Endothelial cell of umbilical vein (primary cell): ENCODE results near the gene BCAS4. TPM values are rescaled to one million over a fixed set of nuclear protein-coding genes. Genes with fewer than 3 reads are reported as not detected.

ENCODE experiments used
- BruUV-seq: library from RNA; stranded (reverse); fragments of 400-500 nt; replicated peaks from 2 replicates; lab custom pipeline; 2021; lab: Mats Ljungman, UMichigan
- CTCF ChIA-PET: fragments of 300-600, 350-600 bp; sonication (Branson Sonifier 250); formaldehyde crosslinking; loops from one replicate; lab custom pipeline; 2021; ENCODE audit warnings: antibody characterized with exemption, inconsistent platforms; lab: Charles Lee
- POLR2A ChIA-PET: fragments of 300-600, 350-600 bp; sonication (Branson Sonifier 250); formaldehyde crosslinking; loops from one replicate; lab custom pipeline; 2021; ENCODE audit warnings: antibody characterized with exemption, inconsistent platforms; lab: Charles Lee
- DNase-seq: peaks from one replicate; pipeline ENCODE4 v3.0.0-alpha.2; 2011; ENCODE audit warnings: low read depth, low spot score
- FAIRE-seq: peaks from 2 replicates; lab custom pipeline; 2011; peaks lifted over from hg19 to GRCh38; lab: Jason Lieb, UNC
- H2AFZ ChIP-seq: 2 replicates; pipeline ENCODE4 v1.6.0; 2012; ENCODE audit warnings: low read depth, low read length, control low read depth, inconsistent platforms
- H3K27ac ChIP-seq: 2 replicates; pipeline ENCODE4 v1.5.1; 2011; ENCODE audit warnings: low read depth, mild to moderate bottlenecking, control low read depth, low read length, moderate library complexity; ENCODE audit not compliant: insufficient read depth
- H3K27me3 ChIP-seq, 2 experiments: 2 replicates each; pipeline versions ENCODE4 v1.6.0 to v1.6.1; 2011; ENCODE audit warnings: low read length in 2 of 2, mixed read lengths in 1 of 2; ENCODE audit not compliant: control insufficient read depth in 2 of 2, insufficient read depth in 2 of 2
- H3K36me3 ChIP-seq, 2 experiments: 2 replicates in 1 of 2; 3 replicates in 1 of 2; pipeline ENCODE4 v1.5.1; 2011; ENCODE audit warnings: low read length in 2 of 2, mild to moderate bottlenecking in 1 of 2, moderate library complexity in 1 of 2; ENCODE audit not compliant: control insufficient read depth in 2 of 2, insufficient read depth in 2 of 2; ENCODE audit errors: extremely low read depth in 1 of 2
- H3K4me1 ChIP-seq: 3 replicates; pipeline ENCODE4 v1.5.1; 2011; ENCODE audit warnings: mild to moderate bottlenecking, low read length; ENCODE audit not compliant: control insufficient read depth, insufficient read depth; ENCODE audit errors: extremely low read depth
- H3K4me2 ChIP-seq: 2 replicates; pipeline ENCODE4 v1.6.1; 2011; ENCODE audit warnings: low read length, control low read depth, mixed read lengths; ENCODE audit not compliant: insufficient read depth
- H3K4me3 ChIP-seq, 3 experiments: fragments of 200-600 bp in 1 of 3; sonication (generic), shearing (Covaris generic) in 1 of 3; replicated peaks in 1 of 3; 2 replicates each; pipeline ENCODE4 v1.5.1; 2011 to 2016; ENCODE audit warnings: control low read depth in 3 of 3, low read length in 3 of 3, mild to moderate bottlenecking in 2 of 3, inconsistent platforms in 1 of 3, low read depth in 1 of 3, moderate library complexity in 1 of 3; ENCODE audit not compliant: insufficient read depth in 1 of 3
- H3K79me2 ChIP-seq: 2 replicates; pipeline ENCODE4 v1.6.0; 2012; ENCODE audit warnings: low read length, inconsistent platforms; ENCODE audit not compliant: control insufficient read depth, insufficient read depth
- H3K9ac ChIP-seq: replicated peaks from 2 replicates; pipeline ENCODE3; 2011; ENCODE audit warnings: low read length, control low read depth; ENCODE audit not compliant: insufficient read depth; ENCODE audit errors: extremely low read depth
- H3K9me1 ChIP-seq: replicated peaks from 3 replicates; pipeline ENCODE4 v1.6.0; 2011; ENCODE audit warnings: mild to moderate bottlenecking, low read length; ENCODE audit not compliant: control insufficient read depth, insufficient read depth; ENCODE audit errors: extremely low read depth
- H3K9me3 ChIP-seq: replicated peaks from 2 replicates; pipeline ENCODE4 v1.5.1; 2012; ENCODE audit warnings: low read length, inconsistent platforms; ENCODE audit not compliant: control insufficient read depth, insufficient read depth
- H4K20me1 ChIP-seq: replicated peaks from 2 replicates; pipeline ENCODE3; 2011; ENCODE audit warnings: mild to moderate bottlenecking, low read length; ENCODE audit not compliant: control insufficient read depth, insufficient read depth; ENCODE audit errors: extremely low read depth
- EZH2 ChIP-seq: IDR thresholded peaks from 2 replicates; pipeline ENCODE4 v1.6.1; 2012; ENCODE audit warnings: borderline replicate concordance, low read depth, mild to moderate bottlenecking, moderate library complexity, low read length, inconsistent platforms; ENCODE audit not compliant: severe bottlenecking
- FOS ChIP-seq: IDR thresholded peaks from 2 replicates; pipeline ENCODE4 v1.6.1; 2011; ENCODE audit warnings: mild to moderate bottlenecking, low read length, moderate library complexity, borderline replicate concordance; ENCODE audit not compliant: insufficient read depth
- GATA2 ChIP-seq: IDR thresholded peaks from 2 replicates; pipeline ENCODE4 v1.7.0; 2011; ENCODE audit warnings: low read depth, mild to moderate bottlenecking, moderate library complexity, mixed read lengths, low read length; ENCODE audit not compliant: insufficient read length, insufficient read depth
- JUN ChIP-seq: IDR thresholded peaks from 2 replicates; pipeline ENCODE4 v1.6.1; 2011; ENCODE audit warnings: borderline replicate concordance, low read depth; ENCODE audit not compliant: insufficient read length, insufficient read depth
- MYC ChIP-seq: IDR thresholded peaks from one replicate; pipeline ENCODE4 v1.6.1; 2011; ENCODE audit warnings: mild to moderate bottlenecking, low read depth, low read length
- POLR2A ChIP-seq: IDR thresholded peaks from 2 replicates; pipeline ENCODE4 v1.6.1; 2012; ENCODE audit warnings: low read depth, mild to moderate bottlenecking, control low read depth, low read length
- POLR2AphosphoS5 ChIP-seq: IDR thresholded peaks from 2 replicates; pipeline ENCODE4 v1.6.1; 2012; ENCODE audit warnings: low read depth, mild to moderate bottlenecking, control low read depth, low read length, moderate library complexity; ENCODE audit not compliant: insufficient read depth
- dilution Hi-C: fragments of 300-500 bp; cut with MboI; formaldehyde crosslinking; loops from one replicate; pipeline ENCODE4 v1.15.0; 2019; ENCODE audit warnings: low sequenced_read_pairs; ENCODE audit not compliant: extremely low pct_ligation_motif_present
- intact Hi-C: fragments of 100-400 bp; cut with micrococcal nuclease; formaldehyde crosslinking; loops from one replicate; pipeline ENCODE4 v1.10.0; 2022
- polyA plus RNA-seq, 4 experiments: library from polyadenylated mRNA; depleted of rRNA in 3 of 4; stranded (reverse) in 3 of 4; unstranded in 1 of 4; fragments of >200 nt; gene quantifications; 2 replicates each; pipeline versions ENCODE4 v1.2.1 to v1.2.3, GENCODE V29; 2011 to 2012; ENCODE audit warnings: missing spikeins in 1 of 4
- total RNA-seq: library from RNA; stranded (reverse); gene quantifications from 2 replicates; pipeline ENCODE4 v1.2.3, GENCODE V29; 2021
- TF ChIP-seq, protein P1 (sequence below), 2 donors: IDR thresholded peaks; 1 replicate in 1 of 2; 2 replicates in 1 of 2; pipeline ENCODE4 v1.5.1; 2011; ENCODE audit warnings: low read length in 2 of 2, mild to moderate bottlenecking in 2 of 2, moderate library complexity in 2 of 2, control low read depth in 1 of 2, inconsistent platforms in 1 of 2, low read depth in 1 of 2; ENCODE audit not compliant: insufficient read depth in 1 of 2; ENCODE audit errors: extremely low read depth in 1 of 2
- TF ChIP-seq, protein P2 (sequence below): IDR thresholded peaks from 2 replicates; pipeline ENCODE4 v1.6.1; 2011; ENCODE audit not compliant: insufficient read depth, insufficient read length

Gene BCAS4
- total and polyA plus RNA-seq, 2 donors (not counting 3 experiments of a cell fraction or from before 2014, with no cell fraction given), result 1.0 to 1.5 TPM

DNA sequence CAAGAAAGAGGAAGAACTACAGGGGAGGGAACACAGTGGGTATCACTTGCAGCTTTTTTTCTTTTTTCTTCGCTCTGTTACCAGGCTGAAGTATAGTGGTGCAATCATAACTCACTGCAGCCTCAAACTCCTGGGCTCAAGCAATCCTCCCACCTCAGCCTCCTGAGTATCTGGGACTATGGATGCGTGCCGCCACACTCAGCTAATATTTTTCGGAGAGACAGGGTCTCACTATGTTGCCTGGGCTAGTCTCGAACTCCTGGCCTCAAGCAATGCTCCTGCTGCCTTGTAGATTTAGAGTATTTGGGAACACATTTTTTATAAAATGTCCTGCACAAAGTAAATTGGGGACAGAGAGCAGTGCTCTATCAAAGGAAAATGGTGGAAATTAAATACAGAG, 35.2 kb upstream of the BCAS4 start:
- Histone ChIP-seq H3K9me3 (no peaks in the 10 kb centered on the region), H3K79me2 (no peaks in the 10 kb centered on the region), H2AFZ (no peak overlapping the region), H3K27ac (no peak overlapping the region), H3K27me3 (peaks cover 0 to 9% of the 10 kb centered on the region in 2 experiments), H3K4me2 (no peak overlapping the region), H4K20me1 (no peaks in the 10 kb centered on the region), H3K4me1 (no peaks in the 10 kb centered on the region), H3K9ac (no peak overlapping the region), H3K4me3 (no peak overlapping the region), H3K36me3 (no peaks in the 10 kb centered on the region), H3K9me1 (no peaks in the 10 kb centered on the region)
- DNase-seq, result no peak
- TF ChIP-seq MYC (no peak), JUN (no peak), POLR2AphosphoS5 (no peak), GATA2 (no peak), EZH2 (no peak), FOS (no peak), POLR2A (no peak)
- TF ChIP-seq, protein P1, sequence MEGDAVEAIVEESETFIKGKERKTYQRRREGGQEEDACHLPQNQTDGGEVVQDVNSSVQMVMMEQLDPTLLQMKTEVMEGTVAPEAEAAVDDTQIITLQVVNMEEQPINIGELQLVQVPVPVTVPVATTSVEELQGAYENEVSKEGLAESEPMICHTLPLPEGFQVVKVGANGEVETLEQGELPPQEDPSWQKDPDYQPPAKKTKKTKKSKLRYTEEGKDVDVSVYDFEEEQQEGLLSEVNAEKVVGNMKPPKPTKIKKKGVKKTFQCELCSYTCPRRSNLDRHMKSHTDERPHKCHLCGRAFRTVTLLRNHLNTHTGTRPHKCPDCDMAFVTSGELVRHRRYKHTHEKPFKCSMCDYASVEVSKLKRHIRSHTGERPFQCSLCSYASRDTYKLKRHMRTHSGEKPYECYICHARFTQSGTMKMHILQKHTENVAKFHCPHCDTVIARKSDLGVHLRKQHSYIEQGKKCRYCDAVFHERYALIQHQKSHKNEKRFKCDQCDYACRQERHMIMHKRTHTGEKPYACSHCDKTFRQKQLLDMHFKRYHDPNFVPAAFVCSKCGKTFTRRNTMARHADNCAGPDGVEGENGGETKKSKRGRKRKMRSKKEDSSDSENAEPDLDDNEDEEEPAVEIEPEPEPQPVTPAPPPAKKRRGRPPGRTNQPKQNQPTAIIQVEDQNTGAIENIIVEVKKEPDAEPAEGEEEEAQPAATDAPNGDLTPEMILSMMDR (IDR thresholded peaks at IDR 0.05; ENCODE audit: extremely low read depth in 1 of 2, insufficient read depth in 1 of 2, low read depth in 1 of 2, low read length in 2 of 2), result no peak
- TF ChIP-seq, protein P2, sequence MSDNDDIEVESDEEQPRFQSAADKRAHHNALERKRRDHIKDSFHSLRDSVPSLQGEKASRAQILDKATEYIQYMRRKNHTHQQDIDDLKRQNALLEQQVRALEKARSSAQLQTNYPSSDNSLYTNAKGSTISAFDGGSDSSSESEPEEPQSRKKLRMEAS, result no peak
- ChIA-PET POLR2A (no interaction called here), CTCF (interaction anchor here (0.7 kb wide), 1 partner anchor 10 kb away, joined by 4 read pairs; no protein-coding TSS in a partner anchor)
- intact Hi-C loops, result no loop called here
- dilution Hi-C loops, result no loop called here
- FAIRE-seq, result no peak
- no TSS peak for BruUV-seq
